ENCODE data around the gene RSRC1.
"Not testable (repeated sequence)": the region's sequence is repeated elsewhere in the genome, so short reads cannot be mapped to it uniquely, and the experiment has no call there.

Gene RSRC1

GRCh38 chr3:158220575-158220974 lies 110.7 kb downstream of the RSRC1 start:
- H3K4me3 ChIP-seq (ENCODE audit: low read depth, low read length), result no peak overlapping the region
- no peak for TF ChIP-seq CTCF (IDR thresholded peaks at IDR 0.05; ENCODE audit: low read depth, low read length, missing control alignments)
- no peak for DNase-seq (ENCODE audit: low read depth)

GRCh38 chr3:158221426-158221825 lies 111.5 kb downstream of the RSRC1 start:
- no peak overlapping the region for H3K4me3 ChIP-seq (ENCODE audit: low read depth, low read length)
- TF ChIP-seq CTCF (IDR thresholded peaks at IDR 0.05; ENCODE audit: low read depth, low read length, missing control alignments), result no peak
- DNase-seq (ENCODE audit: low read depth), result no peak

- no peak overlapping the region for H3K4me3 ChIP-seq (ENCODE audit: low read depth, low read length)
- TF ChIP-seq CTCF (IDR thresholded peaks at IDR 0.05; ENCODE audit: low read depth, low read length, missing control alignments), result no peak
- DNase-seq (ENCODE audit: low read depth), result no peak
These were observed 116.5 kb downstream of the RSRC1 start for GRCh38 chr3:158226429-158226828.

- not testable (repeated sequence) for DNase-seq (ENCODE audit: low read depth); H3K4me3 ChIP-seq (ENCODE audit: low read depth, low read length)
These were observed 119.1 kb downstream of the RSRC1 start for GRCh38 chr3:158228942-158229341.

GRCh38 chr3:158233791-158234190 lies 123.9 kb downstream of the RSRC1 start:
- no peak overlapping the region for H3K4me3 ChIP-seq (ENCODE audit: low read depth, low read length)
- TF ChIP-seq CTCF (IDR thresholded peaks at IDR 0.05; ENCODE audit: low read depth, low read length, missing control alignments), result no peak
- DNase-seq (ENCODE audit: low read depth), result no peak

GRCh38 chr3:158244274-158244673 lies 134.4 kb downstream of the RSRC1 start:
- TF ChIP-seq CTCF (IDR thresholded peaks at IDR 0.05; ENCODE audit: low read depth, low read length, missing control alignments), result no peak
- no peak overlapping the region for H3K4me3 ChIP-seq (ENCODE audit: low read depth, low read length)
- no peak for DNase-seq (ENCODE audit: low read depth)

GRCh38 chr3:158247288-158247687 lies 137.4 kb downstream of the RSRC1 start:
- DNase-seq (ENCODE audit: low read depth), result no peak
- TF ChIP-seq CTCF (IDR thresholded peaks at IDR 0.05; ENCODE audit: low read depth, low read length, missing control alignments), result no peak
- no peak overlapping the region for H3K4me3 ChIP-seq (ENCODE audit: low read depth, low read length)

- H3K4me3 ChIP-seq (ENCODE audit: low read depth, low read length), result no peak overlapping the region
- no peak for TF ChIP-seq CTCF (IDR thresholded peaks at IDR 0.05; ENCODE audit: low read depth, low read length, missing control alignments)
- DNase-seq (ENCODE audit: low read depth), result no peak
These were observed 138.4 kb downstream of the RSRC1 start for GRCh38 chr3:158248261-158248660.

Measured in GM12864 (cell line).